GM06990 (cell line): ENCODE results near the gene USF1.

Source experiments
- DNase-seq: peaks from one replicate; pipeline ENCODE4 v3.0.0-alpha.2; 2011; ENCODE audit not compliant: insufficient read length; ENCODE audit errors: extremely low read depth
- H3K27me3 ChIP-seq: replicated peaks from 2 replicates; pipeline ENCODE4 v1.6.0; 2011; ENCODE audit warnings: low read length; ENCODE audit not compliant: control insufficient read depth, insufficient read depth
- H3K36me3 ChIP-seq: 2 replicates; pipeline ENCODE4 v1.5.1; 2011; ENCODE audit warnings: low read length; ENCODE audit not compliant: control insufficient read depth, insufficient read depth
- H3K4me3 ChIP-seq: replicated peaks from 2 replicates; pipeline ENCODE4 v1.5.1; 2011; ENCODE audit warnings: low read depth, mild to moderate bottlenecking, control low read depth, low read length
- TF ChIP-seq, protein P1 (sequence below): IDR thresholded peaks from 2 replicates; pipeline ENCODE4 v1.5.1; 2011; ENCODE audit warnings: low read length, control low read depth, mild to moderate bottlenecking, inconsistent platforms; ENCODE audit not compliant: insufficient read depth, poor library complexity, severe bottlenecking

The USF1 gene

GRCh38 chr1:161091093-161091492 is 45.3 kb upstream of the USF1 start:
- H3K36me3 ChIP-seq, result no peaks in the 10 kb centered on the region
- no peaks in the 10 kb centered on the region for H3K27me3 ChIP-seq
- TF ChIP-seq, protein P1, sequence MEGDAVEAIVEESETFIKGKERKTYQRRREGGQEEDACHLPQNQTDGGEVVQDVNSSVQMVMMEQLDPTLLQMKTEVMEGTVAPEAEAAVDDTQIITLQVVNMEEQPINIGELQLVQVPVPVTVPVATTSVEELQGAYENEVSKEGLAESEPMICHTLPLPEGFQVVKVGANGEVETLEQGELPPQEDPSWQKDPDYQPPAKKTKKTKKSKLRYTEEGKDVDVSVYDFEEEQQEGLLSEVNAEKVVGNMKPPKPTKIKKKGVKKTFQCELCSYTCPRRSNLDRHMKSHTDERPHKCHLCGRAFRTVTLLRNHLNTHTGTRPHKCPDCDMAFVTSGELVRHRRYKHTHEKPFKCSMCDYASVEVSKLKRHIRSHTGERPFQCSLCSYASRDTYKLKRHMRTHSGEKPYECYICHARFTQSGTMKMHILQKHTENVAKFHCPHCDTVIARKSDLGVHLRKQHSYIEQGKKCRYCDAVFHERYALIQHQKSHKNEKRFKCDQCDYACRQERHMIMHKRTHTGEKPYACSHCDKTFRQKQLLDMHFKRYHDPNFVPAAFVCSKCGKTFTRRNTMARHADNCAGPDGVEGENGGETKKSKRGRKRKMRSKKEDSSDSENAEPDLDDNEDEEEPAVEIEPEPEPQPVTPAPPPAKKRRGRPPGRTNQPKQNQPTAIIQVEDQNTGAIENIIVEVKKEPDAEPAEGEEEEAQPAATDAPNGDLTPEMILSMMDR, result no peak
- no peak overlapping the region for H3K4me3 ChIP-seq
- DNase-seq, result no peak

- TF ChIP-seq, protein P1, result no peak
- Histone ChIP-seq H3K36me3 (no peaks in the 10 kb centered on the region), H3K27me3 (no peaks in the 10 kb centered on the region), H3K4me3 (no peak overlapping the region)
- no peak for DNase-seq
Observed at GRCh38 chr1:161090617-161091016, 44.8 kb upstream of the USF1 start.

DNA sequence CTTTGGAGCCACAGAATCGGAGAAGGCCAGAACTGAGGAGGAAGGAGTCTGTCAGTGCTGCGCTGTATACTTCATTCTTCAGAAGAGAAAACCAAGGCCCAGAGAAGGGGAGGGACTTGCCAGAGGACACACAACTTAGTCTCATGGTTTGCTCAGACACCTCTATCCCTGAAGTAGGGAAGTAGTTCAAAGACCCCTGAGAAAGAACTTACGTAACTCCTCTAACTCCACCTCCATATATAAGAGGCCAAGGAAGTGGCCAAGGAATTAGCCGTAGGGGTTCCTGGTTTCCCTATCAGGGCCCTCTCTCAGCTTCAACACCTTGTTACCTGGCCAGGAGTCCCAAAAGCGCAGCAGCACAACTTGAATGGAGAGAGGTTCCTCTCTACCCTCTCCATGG is 44.2 kb upstream of the USF1 start:
- TF ChIP-seq, protein P1, result no peak
- Histone ChIP-seq H3K4me3 (no peak overlapping the region), H3K27me3 (no peaks in the 10 kb centered on the region), H3K36me3 (no peaks in the 10 kb centered on the region)
- DNase-seq, result no peak

- H3K27me3 ChIP-seq, result no peaks in the 10 kb centered on the region
- no peak for DNase-seq
- no peaks in the 10 kb centered on the region for H3K36me3 ChIP-seq
- H3K4me3 ChIP-seq, result no peak within 1 kb of the TSS
- TF ChIP-seq, protein P1, result no peak
Observed at GRCh38 chr1:161089251-161089924, 43.6 kb upstream of the USF1 start, which contains the start of gene NECTIN4. Gene NECTIN4, minus strand, starts transcription at chr1:161089558. Its CDS starts 262 bp downstream, at chr1:161089296.

DNA sequence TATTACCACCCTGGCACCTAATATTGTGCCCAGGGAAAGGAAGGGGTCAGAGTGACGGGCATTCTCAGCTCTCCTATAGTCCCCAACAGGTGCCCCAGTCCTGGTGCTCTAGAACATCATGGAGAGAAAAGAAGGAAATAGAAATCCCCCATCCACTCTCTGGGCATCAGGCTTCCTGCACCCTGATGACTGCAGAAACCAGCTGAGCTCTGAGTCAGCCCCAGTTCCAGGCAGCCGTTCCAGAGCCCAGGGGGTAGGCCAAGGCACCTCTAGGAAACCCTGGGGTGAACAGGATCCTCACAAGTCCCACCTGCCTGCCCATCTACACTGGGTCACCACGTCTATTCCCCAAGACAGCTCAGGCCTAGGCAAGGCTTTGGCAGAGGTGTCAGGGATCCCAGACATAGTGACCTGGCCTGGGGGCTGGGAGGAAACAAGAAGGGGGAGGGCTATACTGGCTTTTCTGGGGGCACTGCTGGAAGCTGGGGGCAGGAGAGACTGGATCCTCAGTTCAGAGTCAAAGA is 42.9 kb upstream of the USF1 start:
- H3K27me3 ChIP-seq, result no peaks in the 10 kb centered on the region
- no peaks in the 10 kb centered on the region for H3K36me3 ChIP-seq
- no peak overlapping the region for H3K4me3 ChIP-seq
- DNase-seq, result no peak
- TF ChIP-seq, protein P1, result no peak

DNA sequence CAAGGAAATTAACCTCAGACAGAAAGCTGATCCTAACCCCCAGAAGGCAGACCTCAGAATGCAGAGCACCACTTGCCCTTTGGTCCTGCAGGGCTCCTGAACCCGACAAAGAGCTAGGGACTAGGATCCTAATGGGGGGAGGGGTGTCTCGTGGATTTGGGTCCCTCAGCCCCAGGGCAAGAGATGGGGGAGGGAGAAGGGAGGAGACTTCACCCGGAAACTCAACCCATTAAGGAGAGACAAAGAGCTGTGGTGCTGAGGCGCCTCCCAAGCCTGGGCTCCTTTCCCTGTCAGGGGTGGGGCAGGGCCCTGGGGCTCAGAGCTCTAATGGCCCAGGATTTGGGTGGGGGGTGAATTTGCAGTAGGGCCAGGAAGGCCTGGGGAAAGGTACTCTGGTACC is 40.7 kb upstream of the USF1 start:
- Histone ChIP-seq H3K27me3 (no peaks in the 10 kb centered on the region), H3K36me3 (no peaks in the 10 kb centered on the region), H3K4me3 (no peak overlapping the region)
- TF ChIP-seq, protein P1, result no peak
- no peak for DNase-seq
